Psoas muscle (tissue), 8 donors: ENCODE data around the gene SNX10. TPM values are rescaled to one million over a fixed set of nuclear protein-coding genes. Genes with fewer than 3 reads are reported as not detected.

ENCODE experiments used
- ATAC-seq, 4 donors: fragments of 200-7000 bp; cut with Tn5 transposase; one replicate each; pipeline ENCODE4 v1.9.1; 2020; ENCODE audit warnings: moderate library complexity in 3 of 4, mild to moderate bottlenecking in 2 of 4
- DNase-seq, 2 donors: peaks; one replicate each; pipeline ENCODE4 v3.0.0-alpha.2; 2020
- H3K27ac ChIP-seq: fragments of 200-600 bp; one replicate; pipeline ENCODE4 v1.8.0; 2022
- H3K27me3 ChIP-seq, 3 donors: fragments of 200-600 bp in 1 of 3; one replicate each; pipeline versions ENCODE4 v1.6.1 to v1.8.0; 2013 to 2022; ENCODE audit warnings: low read length in 2 of 3, mild to moderate bottlenecking in 2 of 3, moderate library complexity in 1 of 3; ENCODE audit not compliant: insufficient read depth in 3 of 3
- H3K36me3 ChIP-seq, 2 donors: fragments of 200-600 bp in 1 of 2; one replicate each; pipeline versions ENCODE4 v1.6.1 to v1.8.0; 2013 to 2022; ENCODE audit warnings: low read depth in 1 of 2, mild to moderate bottlenecking in 1 of 2, moderate library complexity in 1 of 2; ENCODE audit not compliant: insufficient read depth in 1 of 2
- H3K4me1 ChIP-seq: fragments of 200-600 bp; one replicate; pipeline ENCODE4 v1.8.0; 2022
- H3K4me3 ChIP-seq: fragments of 200-600 bp; one replicate; pipeline ENCODE4 v1.8.0; 2022; ENCODE audit warnings: mild to moderate bottlenecking
- H3K9me3 ChIP-seq: fragments of 200-600 bp; one replicate; pipeline ENCODE4 v1.8.0; 2022
- CTCF ChIP-seq: fragments of 200-600 bp; IDR thresholded peaks from one replicate; pipeline ENCODE4 v1.8.0; 2022; ENCODE audit warnings: antibody characterized with exemption
- WGBS, 3 donors: extraction: QIAGEN DNeasy Blood & Tissue Kit; methylation state at CpG; one replicate each; pipeline versions ENCODE4 v1.1.6 to v1.1.7; 2013; 5-methylcytosine and 5-hydroxymethylcytosine counted together
- intact Hi-C, 2 donors: fragments of 100-400 bp; cut with DNase I; formaldehyde crosslinking; loops; one replicate each; pipeline versions ENCODE4 v1.11.0 to v1.14.2; 2022
- polyA plus RNA-seq, 3 donors: library from polyadenylated mRNA; stranded (reverse); fragments of 200-250 nt; gene quantifications; one replicate each; pipeline ENCODE4 v1.2.3, GENCODE V29; 2013
- total RNA-seq, 4 donors: library from RNA; stranded (reverse); fragmentation: NEBNext Ultra II Directional in 2 of 4; extraction: Animal tissue kit (Norgen Biotek cat#: 25700) in 2 of 4; gene quantifications; one replicate each; pipeline versions ENCODE4 v1.2.1 to v1.2.4, GENCODE V29; 2021 to 2023
- donor health status: healthy with polysubstance abuse.
- donor health status: DM: no; HTN: no; CAD: no; lungs with moderate emphysema.
- donor health status: Bipolar disorder and iron deficiency.
- donor health status: healthy.
- donor health status: DM: yes; HTN: yes; CAD: no.
- donor health status: DM: no; HTN: no; CAD: no.
- donor health status: DM: no; HTN: no; CAD: no.
- donor health status: DM: yes; HTN: yes; CAD: no.

Gene SNX10
- total and polyA plus RNA-seq, 7 donors = 0.25 to 1.4 (median 0.97) TPM

GRCh38 chr7:26376175-26376917 is 84.7 kb downstream of the SNX10 start:
- intact Hi-C loops = loop anchor here in 1 of 2 donors (2.0 to 10.0 kb wide), 2 partner anchors 124 to 478 kb away; no protein-coding TSS in a partner anchor
- Histone ChIP-seq H3K27ac (no peak overlapping the region), H3K27me3 (peaks cover 6 to 81% (median 19%) of the 10 kb centered on the region in 3 donors), H3K4me3 (peak overlapping the region; percentile 55), H3K4me1 (peaks cover 5% of the 10 kb centered on the region), H3K36me3 (no peaks in the 10 kb centered on the region), H3K9me3 (no peaks in the 10 kb centered on the region)
- DNase-seq (peak; percentile 28 to 60), ATAC-seq (peak; percentile 25 to 47 (median 43))
- 2 to 3% (median 2%) methylated on average over 57 to 88 of the region's 88 CpGs for WGBS, 3 donors
- no peak for TF ChIP-seq CTCF

- H3K9me3 ChIP-seq = no peaks in the 10 kb centered on the region
- ATAC-seq = no peak
- no peak for DNase-seq
- H3K4me3 ChIP-seq = no peak overlapping the region
- intact Hi-C loops = loop anchor here in 1 of 2 donors (10.0 kb wide), 1 partner anchor 477 kb away; no protein-coding TSS in a partner anchor
- WGBS, 3 donors = 89 to 92% (median 91%) methylated on average over 7 of the region's 7 CpGs
- peaks cover 6 to 67% (median 17%) of the 10 kb centered on the region in 3 donors for H3K27me3 ChIP-seq
- peaks cover 5% of the 10 kb centered on the region for H3K4me1 ChIP-seq
- no peak for TF ChIP-seq CTCF
- H3K36me3 ChIP-seq = no peaks in the 10 kb centered on the region
- no peak overlapping the region for H3K27ac ChIP-seq
Measured at GRCh38 chr7:26378016-26378415, 86.4 kb downstream of the SNX10 start.

- no peak for TF ChIP-seq CTCF
- peaks cover 5% of the 10 kb centered on the region for H3K4me1 ChIP-seq
- H3K9me3 ChIP-seq = no peaks in the 10 kb centered on the region
- DNase-seq (no peak), ATAC-seq (no peak)
- WGBS, 3 donors = 62 to 75% (median 73%) methylated on average over 3 of the region's 3 CpGs
- no peaks in the 10 kb centered on the region for H3K36me3 ChIP-seq
- peaks cover 6 to 56% (median 17%) of the 10 kb centered on the region in 3 donors for H3K27me3 ChIP-seq
- intact Hi-C loops = loop anchor here in 1 of 2 donors (10.0 kb wide), 1 partner anchor 475 kb away; no protein-coding TSS in a partner anchor
- no peak overlapping the region for H3K4me3 ChIP-seq
- no peak overlapping the region for H3K27ac ChIP-seq
Measured at GRCh38 chr7:26379711-26380110, 88.0 kb downstream of the SNX10 start.

DNA sequence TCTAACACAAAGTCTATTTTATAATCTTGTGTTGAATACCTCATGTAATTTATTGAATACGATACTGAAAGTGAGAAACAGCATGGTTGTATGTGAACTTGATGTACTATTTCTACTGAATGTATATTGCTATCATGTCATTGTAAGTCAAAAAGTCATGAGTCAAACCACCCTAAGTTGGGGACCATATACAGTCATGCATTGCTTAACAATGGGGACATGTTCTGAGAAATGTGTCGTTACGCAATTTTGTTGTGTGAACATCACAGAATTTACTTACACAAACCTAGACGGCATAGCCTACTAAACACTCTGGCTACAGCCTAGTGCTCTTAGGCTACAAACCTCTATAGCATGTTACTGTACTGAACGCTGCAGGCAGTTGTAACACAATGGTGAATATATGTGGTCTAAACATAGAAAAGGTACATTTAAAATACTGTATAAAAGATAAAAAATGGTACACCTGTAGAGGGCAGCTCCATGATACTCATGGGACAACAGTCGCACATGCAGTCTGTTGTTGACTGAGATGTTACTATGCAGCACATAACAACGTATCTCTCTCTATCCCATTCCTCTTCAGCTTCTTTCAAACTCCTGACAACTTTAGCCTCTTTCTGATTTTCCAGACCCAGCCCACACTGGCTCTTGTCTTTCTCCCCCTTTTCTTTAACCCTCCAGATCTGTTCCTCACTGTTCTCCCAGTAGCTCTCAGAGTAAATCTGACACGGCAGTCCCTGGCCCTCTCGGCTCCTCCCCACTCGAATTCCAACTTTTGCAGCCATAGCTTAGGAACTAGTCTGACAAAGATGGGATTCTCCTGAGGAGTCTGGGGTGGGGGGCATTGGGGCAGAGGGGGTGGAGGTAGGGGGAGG is 90.1 kb downstream of the SNX10 start:
- peaks cover 8 to 40% (median 11%) of the 10 kb centered on the region in 3 donors for H3K27me3 ChIP-seq
- ATAC-seq (no peak), DNase-seq (no peak)
- no peaks in the 10 kb centered on the region for H3K4me1 ChIP-seq
- H3K9me3 ChIP-seq = no peaks in the 10 kb centered on the region
- H3K27ac ChIP-seq = no peak overlapping the region
- WGBS, 3 donors = 73 to 76% (median 76%) methylated on average over 10 of the region's 10 CpGs
- H3K36me3 ChIP-seq = no peaks in the 10 kb centered on the region
- H3K4me3 ChIP-seq = no peak overlapping the region
- intact Hi-C loops = no loop called here
- TF ChIP-seq CTCF = no peak
